OCI-LY3 (cell line): ENCODE results near the gene TTC28.

Source experiments
- H2AFZ ChIP-seq: fragments of 200-600, 300-600 bp; shearing (Covaris generic); 2 replicates; pipeline ENCODE4 v1.6.0; 2014; ENCODE audit warnings: antibody characterized with exemption, low read depth, low read length
- H3K27ac ChIP-seq: fragments of 200-600, 300-600 bp; sonication (generic); 2 replicates; pipeline ENCODE4 v1.5.1; 2014; ENCODE audit warnings: mild to moderate bottlenecking, low read length, moderate library complexity, mixed read lengths
- H3K27me3 ChIP-seq: fragments of 200-600, 300-600 bp; sonication (generic); 2 replicates; pipeline ENCODE4 v1.6.1; 2014; ENCODE audit warnings: low read depth, low read length, mixed read lengths
- H3K36me3 ChIP-seq: fragments of 200-600, 300-600 bp; sonication (generic); replicated peaks from 2 replicates; pipeline ENCODE3; 2014; ENCODE audit warnings: low read depth, low read length, mixed read lengths
- H3K4me1 ChIP-seq: fragments of 300-600, 200-600 bp; sonication (generic); 2 replicates; pipeline ENCODE4 v1.6.1; 2014; ENCODE audit warnings: low read length, mixed read lengths
- H3K4me2 ChIP-seq: fragments of 200-600, 300-600 bp; sonication (generic); 2 replicates; pipeline ENCODE4 v1.6.1; 2014; ENCODE audit warnings: low read length, mixed read lengths
- H3K4me3 ChIP-seq: fragments of 300-600, 200-600 bp; sonication (generic); 2 replicates; pipeline ENCODE4 v1.5.1; 2014; ENCODE audit warnings: antibody characterized with exemption, mild to moderate bottlenecking, low read length, moderate library complexity
- H3K79me2 ChIP-seq: fragments of 300-600, 200-600 bp; shearing (Covaris generic); 2 replicates; pipeline ENCODE4 v1.6.1; 2014; ENCODE audit warnings: mild to moderate bottlenecking, low read length, mixed read lengths
- H3K9ac ChIP-seq: fragments of 300-600, 200-600 bp; shearing (Covaris generic); 2 replicates; pipeline ENCODE4 v1.6.0; 2014; ENCODE audit warnings: mild to moderate bottlenecking, low read length, moderate library complexity
- H3K9me3 ChIP-seq: fragments of 200-600, 300-600 bp; shearing (Covaris generic); 2 replicates; pipeline ENCODE4 v1.6.1; 2014; ENCODE audit warnings: low read length, mixed read lengths; ENCODE audit not compliant: insufficient read depth
- H4K20me1 ChIP-seq: fragments of 200-600, 300-600 bp; sonication (generic); 2 replicates; pipeline ENCODE4 v1.6.1; 2016; ENCODE audit warnings: low read length, mixed read lengths; ENCODE audit not compliant: insufficient read depth
- EZH2phosphoT487 ChIP-seq: fragments of 200-600 bp; shearing (Covaris generic); IDR thresholded peaks from 2 replicates; pipeline ENCODE4 v1.6.1; 2018; ENCODE audit warnings: antibody characterized with exemption, mixed run types, low read depth
- TF ChIP-seq, protein P1 (sequence below): fragments of 200-600, 300-600 bp; sonication (generic); IDR thresholded peaks from 2 replicates; pipeline ENCODE4 v1.5.1; 2014; ENCODE audit warnings: antibody characterized with exemption, low read length, low read depth

Gene TTC28

DNA sequence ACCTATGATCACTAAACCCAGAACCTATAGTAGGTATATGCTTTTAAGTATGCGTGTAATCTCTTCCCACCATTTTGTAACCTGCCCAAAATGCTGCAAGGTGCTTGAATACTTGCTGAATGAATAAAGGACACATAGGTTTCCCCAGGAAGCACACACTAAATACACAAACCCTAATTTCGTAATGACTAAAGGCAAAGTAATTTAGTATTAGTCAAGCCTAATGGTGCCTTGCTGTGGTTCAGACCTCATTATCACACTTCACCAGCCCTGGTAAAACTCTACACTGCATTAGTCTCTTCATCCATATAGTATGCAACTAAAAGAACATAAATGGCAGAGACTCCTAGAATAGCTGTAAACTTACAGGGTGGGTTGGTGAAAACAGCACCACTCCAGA is 471.6 kb downstream of the TTC28 start:
- Histone ChIP-seq H3K36me3 (no peaks in the 10 kb centered on the region), H3K27ac (no peak overlapping the region)
- TF ChIP-seq, protein P1, sequence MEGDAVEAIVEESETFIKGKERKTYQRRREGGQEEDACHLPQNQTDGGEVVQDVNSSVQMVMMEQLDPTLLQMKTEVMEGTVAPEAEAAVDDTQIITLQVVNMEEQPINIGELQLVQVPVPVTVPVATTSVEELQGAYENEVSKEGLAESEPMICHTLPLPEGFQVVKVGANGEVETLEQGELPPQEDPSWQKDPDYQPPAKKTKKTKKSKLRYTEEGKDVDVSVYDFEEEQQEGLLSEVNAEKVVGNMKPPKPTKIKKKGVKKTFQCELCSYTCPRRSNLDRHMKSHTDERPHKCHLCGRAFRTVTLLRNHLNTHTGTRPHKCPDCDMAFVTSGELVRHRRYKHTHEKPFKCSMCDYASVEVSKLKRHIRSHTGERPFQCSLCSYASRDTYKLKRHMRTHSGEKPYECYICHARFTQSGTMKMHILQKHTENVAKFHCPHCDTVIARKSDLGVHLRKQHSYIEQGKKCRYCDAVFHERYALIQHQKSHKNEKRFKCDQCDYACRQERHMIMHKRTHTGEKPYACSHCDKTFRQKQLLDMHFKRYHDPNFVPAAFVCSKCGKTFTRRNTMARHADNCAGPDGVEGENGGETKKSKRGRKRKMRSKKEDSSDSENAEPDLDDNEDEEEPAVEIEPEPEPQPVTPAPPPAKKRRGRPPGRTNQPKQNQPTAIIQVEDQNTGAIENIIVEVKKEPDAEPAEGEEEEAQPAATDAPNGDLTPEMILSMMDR = no peak
- TF ChIP-seq EZH2phosphoT487 = no peak

GRCh38 chr22:28207281-28208030 is 472.2 kb downstream of the TTC28 start:
- no peak overlapping the region for H3K4me3 ChIP-seq
- H3K79me2 ChIP-seq = no peaks in the 10 kb centered on the region
- H3K9me3 ChIP-seq = no peaks in the 10 kb centered on the region
- no peaks in the 10 kb centered on the region for H4K20me1 ChIP-seq
- no peaks in the 10 kb centered on the region for H3K27me3 ChIP-seq
- H3K4me2 ChIP-seq = no peak overlapping the region
- H3K27ac ChIP-seq = no peak overlapping the region
- no peak overlapping the region for H2AFZ ChIP-seq
- H3K36me3 ChIP-seq = no peaks in the 10 kb centered on the region
- no peak for TF ChIP-seq EZH2phosphoT487
- TF ChIP-seq, protein P1 = no peak
- H3K4me1 ChIP-seq = no peaks in the 10 kb centered on the region
- no peak overlapping the region for H3K9ac ChIP-seq

More for the DNA sequence above, 471.6 kb downstream of the TTC28 start:
- H3K9ac ChIP-seq = no peak overlapping the region
- H3K27me3 ChIP-seq = no peaks in the 10 kb centered on the region
- no peak overlapping the region for H3K4me3 ChIP-seq
- no peaks in the 10 kb centered on the region for H3K9me3 ChIP-seq
- no peak overlapping the region for H3K4me2 ChIP-seq
- no peaks in the 10 kb centered on the region for H4K20me1 ChIP-seq
- no peaks in the 10 kb centered on the region for H3K4me1 ChIP-seq
- H2AFZ ChIP-seq = no peak overlapping the region
- H3K79me2 ChIP-seq = no peaks in the 10 kb centered on the region

- H3K9ac ChIP-seq = no peak overlapping the region
- no peaks in the 10 kb centered on the region for H3K79me2 ChIP-seq
- H3K36me3 ChIP-seq = no peaks in the 10 kb centered on the region
- H3K4me3 ChIP-seq = no peak overlapping the region
- no peak overlapping the region for H3K4me2 ChIP-seq
- H3K27me3 ChIP-seq = no peaks in the 10 kb centered on the region
- H2AFZ ChIP-seq = no peak overlapping the region
- no peak overlapping the region for H3K27ac ChIP-seq
- no peaks in the 10 kb centered on the region for H4K20me1 ChIP-seq
- TF ChIP-seq, protein P1 = no peak
- TF ChIP-seq EZH2phosphoT487 = no peak
- H3K4me1 ChIP-seq = no peaks in the 10 kb centered on the region
- H3K9me3 ChIP-seq = no peaks in the 10 kb centered on the region
Measured at GRCh38 chr22:28205926-28206325, 473.7 kb downstream of the TTC28 start.

- H3K4me2 ChIP-seq = no peak overlapping the region
- H3K27me3 ChIP-seq = no peaks in the 10 kb centered on the region
- H3K4me1 ChIP-seq = no peaks in the 10 kb centered on the region
- TF ChIP-seq, protein P1 = no peak
- TF ChIP-seq EZH2phosphoT487 = no peak
- no peaks in the 10 kb centered on the region for H4K20me1 ChIP-seq
- no peak overlapping the region for H3K27ac ChIP-seq
- H3K79me2 ChIP-seq = no peaks in the 10 kb centered on the region
- H2AFZ ChIP-seq = no peak overlapping the region
- no peaks in the 10 kb centered on the region for H3K36me3 ChIP-seq
- no peak overlapping the region for H3K4me3 ChIP-seq
- no peaks in the 10 kb centered on the region for H3K9me3 ChIP-seq
- H3K9ac ChIP-seq = no peak overlapping the region
Measured at GRCh38 chr22:28204382-28204781, 475.3 kb downstream of the TTC28 start.
